ENCODE results near the gene NLGN1. TPM values are rescaled to one million over a fixed set of nuclear protein-coding genes. Genes with fewer than 3 reads are reported as not detected.

The NLGN1 gene
- polyA plus RNA-seq, 2 of the 4 experiments (the other 2 are of a cell fraction), result not detected

DNA sequence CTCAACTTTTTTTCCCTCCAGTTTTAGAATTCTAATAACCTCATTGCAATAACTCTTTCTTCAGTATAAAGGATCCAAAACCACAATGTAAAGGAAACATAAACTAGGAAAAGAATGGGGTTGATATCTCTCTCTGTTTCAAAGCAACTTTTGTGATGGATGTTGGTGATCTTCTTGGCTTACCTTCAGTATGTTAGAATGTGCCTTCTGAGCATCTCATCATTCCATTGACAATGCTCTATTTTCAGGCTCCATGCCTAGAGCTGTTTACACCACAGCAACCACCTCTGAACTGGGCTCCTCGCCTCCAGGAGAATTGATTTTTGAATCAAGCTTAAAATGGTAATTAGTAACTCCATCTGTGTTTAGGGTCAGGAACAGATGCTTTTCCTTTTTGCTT lies 6.6 kb downstream of the NLGN1 start:
- CTCF ChIA-PET, result no interaction called here
- FAIRE-seq (no peak), DNase-seq (ENCODE audit: low read depth in 1 of 2, low spot score in 1 of 2) (no peak), ATAC-seq (no peak)
- no peak overlapping the region for H3K27ac ChIP-seq
- no peak overlapping the region for H3K4me2 ChIP-seq
- no peak overlapping the region for H3K4me3 ChIP-seq
- H3K9me3 ChIP-seq, result no peaks in the 10 kb centered on the region
- 15% methylated on average over 1 of the region's 1 CpG for WGBS (ENCODE audit: missing lambda C conversion rate)
- TF ChIP-seq ESRRA (IDR thresholded peaks at IDR 0.05; ENCODE audit: borderline replicate concordance, low read length) (no peak), RNF2 (IDR thresholded peaks at IDR 0.05; ENCODE audit: borderline replicate concordance, low read depth) (no peak), HDAC2 (IDR thresholded peaks at IDR 0.05) (no peak), SREBF2 (IDR thresholded peaks at IDR 0.05) (no peak), CEBPB (IDR thresholded peaks at IDR 0.05) (no peak), ZC3H11A (IDR thresholded peaks at IDR 0.05) (no peak), MAFK (IDR thresholded peaks at IDR 0.05; ENCODE audit: partially characterized antibody) (no peak), POLR2A (IDR thresholded peaks at IDR 0.05; ENCODE audit: low read length) (no peak), HEYL (CRISPR knock-in tag; IDR thresholded peaks at IDR 0.05) (no peak)
- no peaks in the 10 kb centered on the region for H3K4me1 ChIP-seq
- POLR2A ChIA-PET, result no interaction called here

- TF ChIP-seq NPAS2 (CRISPR knock-in tag; IDR thresholded peaks at IDR 0.05; ENCODE audit: borderline replicate concordance) (no peak), HOXB13 (CRISPR knock-in tag; IDR thresholded peaks at IDR 0.05; ENCODE audit: low read depth) (no peak), CHD4 (IDR thresholded peaks at IDR 0.05; ENCODE audit: borderline replicate concordance) (no peak), MAZ (IDR thresholded peaks at IDR 0.05; ENCODE audit: borderline replicate concordance, low read depth, low read length) (no peak), SREBF2 (IDR thresholded peaks at IDR 0.05) (no peak), TP53 (CRISPR knock-in tag; IDR thresholded peaks at IDR 0.05) (no peak), JUN (IDR thresholded peaks at IDR 0.05) (no peak), PBX3 (IDR thresholded peaks at IDR 0.05) (no peak), PHF8 (IDR thresholded peaks at IDR 0.05; ENCODE audit: borderline replicate concordance, low read depth) (no peak), HES2 (IDR thresholded peaks at IDR 0.05) (no peak), FOSL2 (IDR thresholded peaks at IDR 0.05) (no peak), FOSL2 (CRISPR knock-in tag; IDR thresholded peaks at IDR 0.05) (no peak)
- Histone ChIP-seq H3K4me2 (no peak overlapping the region), H3K9me3 (no peaks in the 10 kb centered on the region), H3K4me3 (no peak overlapping the region), H3K27ac (no peak overlapping the region), H3K4me1 (no peaks in the 10 kb centered on the region)
- ChIA-PET CTCF (interaction anchor here (1.7 kb wide), 1 partner anchor 141 kb away, joined by 3 read pairs; no protein-coding TSS in a partner anchor), POLR2A (no interaction called here)
- ATAC-seq, result no peak
- no peak for FAIRE-seq
- no peak for DNase-seq (ENCODE audit: low read depth in 1 of 2, low spot score in 1 of 2)
These were observed 12.9 kb downstream of the NLGN1 start for GRCh38 chr3:173410436-173410835.

- H3K4me2 ChIP-seq, result no peak overlapping the region
- no peaks in the 10 kb centered on the region for H3K9me3 ChIP-seq
- no peak for FAIRE-seq
- CTCF ChIA-PET, result interaction anchor here (1.7 kb wide), 1 partner anchor 141 kb away, joined by 3 read pairs; no protein-coding TSS in a partner anchor
- no peak for DNase-seq (ENCODE audit: low read depth in 1 of 2, low spot score in 1 of 2)
- no peak for ATAC-seq
- POLR2A ChIA-PET, result no interaction called here
- no peaks in the 10 kb centered on the region for H3K4me1 ChIP-seq
- no peak for TF ChIP-seq RNF2 (IDR thresholded peaks at IDR 0.05; ENCODE audit: borderline replicate concordance, low read depth)
- TF ChIP-seq TP53 (CRISPR knock-in tag; IDR thresholded peaks at IDR 0.05), result no peak
- no peak for TF ChIP-seq CHD2 (IDR thresholded peaks at IDR 0.05; ENCODE audit: low read length, partially characterized antibody)
- TF ChIP-seq HDAC2 (IDR thresholded peaks at IDR 0.05), result no peak
- TF ChIP-seq TFCP2L1 (CRISPR knock-in tag; IDR thresholded peaks at IDR 0.05), result no peak
- TF ChIP-seq HOXB13 (CRISPR knock-in tag; IDR thresholded peaks at IDR 0.05; ENCODE audit: low read depth), result no peak
- no peak for TF ChIP-seq ZNF302 (CRISPR knock-in tag; IDR thresholded peaks at IDR 0.05)
- TF ChIP-seq, protein P1, sequence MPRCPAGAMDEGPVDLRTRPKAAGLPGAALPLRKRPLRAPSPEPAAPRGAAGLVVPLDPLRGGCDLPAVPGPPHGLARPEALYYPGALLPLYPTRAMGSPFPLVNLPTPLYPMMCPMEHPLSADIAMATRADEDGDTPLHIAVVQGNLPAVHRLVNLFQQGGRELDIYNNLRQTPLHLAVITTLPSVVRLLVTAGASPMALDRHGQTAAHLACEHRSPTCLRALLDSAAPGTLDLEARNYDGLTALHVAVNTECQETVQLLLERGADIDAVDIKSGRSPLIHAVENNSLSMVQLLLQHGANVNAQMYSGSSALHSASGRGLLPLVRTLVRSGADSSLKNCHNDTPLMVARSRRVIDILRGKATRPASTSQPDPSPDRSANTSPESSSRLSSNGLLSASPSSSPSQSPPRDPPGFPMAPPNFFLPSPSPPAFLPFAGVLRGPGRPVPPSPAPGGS (IDR thresholded peaks at IDR 0.05), result no peak
- TF ChIP-seq E2F6 (IDR thresholded peaks at IDR 0.05; ENCODE audit: borderline replicate concordance, low read depth), result no peak
- no peak overlapping the region for H3K4me3 ChIP-seq
- WGBS (ENCODE audit: missing lambda C conversion rate), result 57% methylated on average over 1 of the region's 1 CpG
- no peak overlapping the region for H3K27ac ChIP-seq
These were observed 13.3 kb downstream of the NLGN1 start for GRCh38 chr3:173410849-173411248.
